HCT116 (cell line): ENCODE data around the gene ARHGEF6. TPM values are rescaled to one million over a fixed set of nuclear protein-coding genes. Genes with fewer than 3 reads are reported as not detected.

ENCODE experiments used
- ATAC-seq: fragments of 200-7000 bp; cut with Tn5 transposase; 2 replicates; pipeline ENCODE4 v1.9.1; 2020; ENCODE audit warnings: mild to moderate bottlenecking, moderate library complexity
- BruUV-seq: library from RNA; stranded (reverse); fragments of 400-500 nt; replicated peaks from 2 replicates; lab custom pipeline; 2021; lab: Mats Ljungman, UMichigan
- CTCF ChIA-PET: fragments of 300-600 bp; sonication (Branson Sonifier 250); formaldehyde crosslinking; loops from one replicate; lab custom pipeline; 2021; ENCODE audit warnings: antibody characterized with exemption; lab: Charles Lee
- POLR2A ChIA-PET: fragments of 300-600, 350-600 bp; sonication (Branson Sonifier 250); formaldehyde crosslinking; loops from one replicate; lab custom pipeline; 2021; ENCODE audit warnings: antibody characterized with exemption; lab: Charles Lee
- RAD21 ChIA-PET, 2 experiments: fragments of 300-600 bp; sonication (Branson Sonifier 250); formaldehyde crosslinking; loops; one replicate each; lab custom pipeline; 2023; ENCODE audit warnings: low total read pairs in 2 of 2; ENCODE audit not compliant: uncharacterized antibody in 2 of 2, unreplicated experiment in 2 of 2, low non-redundant PET in 1 of 2; lab: Charles Lee
- DNase-seq: peaks from one replicate; pipeline ENCODE4 v3.0.0-alpha.2; 2010; ENCODE audit warnings: low read depth, low spot score
- H2AFZ ChIP-seq: fragments of 200-600 bp; shearing (Covaris generic), sonication (generic); 2 replicates; pipeline ENCODE4 v1.6.1; 2017; ENCODE audit warnings: low read depth, mixed run types, mixed read lengths, antibody characterized with exemption, low read length; ENCODE audit not compliant: poor library complexity, severe bottlenecking
- H3K27ac ChIP-seq: 2 replicates; pipeline ENCODE4 v1.5.1; 2012; ENCODE audit warnings: low read depth, low read length
- H3K27me3 ChIP-seq: fragments of 200-600 bp; sonication (generic); 2 replicates; pipeline ENCODE4 v1.6.1; 2016; ENCODE audit warnings: mixed run types, low read length, mixed read lengths; ENCODE audit not compliant: insufficient read depth
- H3K36me3 ChIP-seq, 2 experiments: fragments of 200-500 bp in 1 of 2; fragments of 200-600 bp in 1 of 2; sonication (Bioruptor generic) in 1 of 2; sonication (generic) in 1 of 2; 2 replicates each; pipeline versions ENCODE4 v1.5.1 to v1.6.1; 2014 to 2016; ENCODE audit warnings: low read length in 2 of 2, inconsistent platforms in 1 of 2, mixed read lengths in 1 of 2, mixed run types in 1 of 2; ENCODE audit not compliant: insufficient read depth in 2 of 2, control insufficient read depth in 1 of 2
- H3K4me1 ChIP-seq, 2 experiments: fragments of 200-600 bp in 1 of 2; sonication (generic) in 1 of 2; 2 replicates each; pipeline versions ENCODE4 v1.5.1 to v1.6.1; 2012 to 2017; ENCODE audit warnings: low read length in 2 of 2, inconsistent platforms in 1 of 2, mild to moderate bottlenecking in 1 of 2, mixed read lengths in 1 of 2, mixed run types in 1 of 2, moderate library complexity in 1 of 2; ENCODE audit not compliant: insufficient read depth in 2 of 2, control insufficient read depth in 1 of 2
- H3K4me2 ChIP-seq: fragments of 200-600 bp; sonication (generic); 2 replicates; pipeline ENCODE4 v1.6.1; 2017; ENCODE audit warnings: mixed run types, low read length, mixed read lengths
- H3K4me3 ChIP-seq, 2 experiments: fragments of 200-600 bp in 1 of 2; sonication (generic) in 1 of 2; replicated peaks in 1 of 2; 2 replicates each; pipeline ENCODE4 v1.5.1; 2011 to 2016; ENCODE audit warnings: low read length in 2 of 2, control low read depth in 1 of 2, low read depth in 1 of 2, mild to moderate bottlenecking in 1 of 2, mixed read lengths in 1 of 2, mixed run types in 1 of 2
- H3K79me2 ChIP-seq: fragments of 200-600 bp; sonication (generic); 2 replicates; pipeline ENCODE4 v1.6.1; 2017; ENCODE audit warnings: mild to moderate bottlenecking, mixed run types, low read length, moderate library complexity, mixed read lengths; ENCODE audit not compliant: insufficient read depth
- H3K9ac ChIP-seq: fragments of 200-600 bp; sonication (generic); 2 replicates; pipeline ENCODE4 v1.6.1; 2016; ENCODE audit warnings: low read length, mixed read lengths
- H3K9me2 ChIP-seq: fragments of 200-600 bp; sonication (generic), shearing (Covaris generic); 2 replicates; pipeline ENCODE4 v1.6.1; 2017; ENCODE audit warnings: mixed run types, mild to moderate bottlenecking, moderate library complexity; ENCODE audit not compliant: insufficient read depth
- H3K9me3 ChIP-seq, 2 experiments: fragments of 200-500 bp in 1 of 2; fragments of 200-600 bp in 1 of 2; sonication (Bioruptor generic) in 1 of 2; sonication (generic) in 1 of 2; 2 replicates each; pipeline ENCODE4 v1.6.1; 2014 to 2017; ENCODE audit warnings: low read length in 2 of 2, mixed read lengths in 2 of 2, inconsistent platforms in 1 of 2, low read depth in 1 of 2, mild to moderate bottlenecking in 1 of 2, mixed run types in 1 of 2, moderate library complexity in 1 of 2; ENCODE audit not compliant: control insufficient read depth in 1 of 2, insufficient read depth in 1 of 2
- H4K20me1 ChIP-seq: fragments of 200-600 bp; sonication (generic), shearing (Covaris generic); 2 replicates; pipeline ENCODE4 v1.6.1; 2017; ENCODE audit warnings: mixed run types, mild to moderate bottlenecking, moderate library complexity; ENCODE audit not compliant: insufficient read depth
- CBX3 ChIP-seq: IDR thresholded peaks from 2 replicates; pipeline ENCODE4 v1.6.1; 2012; ENCODE audit warnings: low read depth
- CTCF ChIP-seq, 3 experiments: fragments of 200-600 bp in 1 of 3; sonication (generic) in 1 of 3; IDR thresholded peaks in 2 of 3; conservative IDR thresholded peaks in 1 of 3; 2 replicates each; pipeline ENCODE4 v1.5.1; 2012 to 2017; ENCODE audit warnings: low read depth in 2 of 3, low read length in 2 of 3, antibody characterized with exemption in 1 of 3, borderline replicate concordance in 1 of 3, control low read depth in 1 of 3, mild to moderate bottlenecking in 1 of 3, mixed read lengths in 1 of 3, mixed run types in 1 of 3, moderate library complexity in 1 of 3; ENCODE audit not compliant: insufficient read depth in 1 of 3
- ELF1 ChIP-seq: IDR thresholded peaks from 2 replicates; pipeline ENCODE4 v1.6.1; 2012; ENCODE audit warnings: low read depth, borderline replicate concordance
- EZH2 ChIP-seq: fragments of 200-600 bp; sonication (generic); IDR thresholded peaks from 2 replicates; pipeline ENCODE4 v1.6.1; 2017; ENCODE audit warnings: antibody characterized with exemption, mixed run types
- EZH2phosphoT487 ChIP-seq: fragments of 200-600 bp; IDR thresholded peaks from 2 replicates; pipeline ENCODE4 v1.6.1; 2018; ENCODE audit warnings: antibody characterized with exemption, borderline replicate concordance
- JUND ChIP-seq: IDR thresholded peaks from 2 replicates; pipeline ENCODE4 v1.6.1; 2012
- MAX ChIP-seq: IDR thresholded peaks from 2 replicates; pipeline ENCODE4 v1.6.1; 2012
- SIN3A ChIP-seq: IDR thresholded peaks from 2 replicates; pipeline ENCODE4 v1.6.1; 2012; ENCODE audit warnings: low read depth
- SP1 ChIP-seq: IDR thresholded peaks from 2 replicates; pipeline ENCODE4 v1.6.1; 2012; ENCODE audit warnings: low read depth
- ZNF274 ChIP-seq: fragments of 200-500 bp; sonication (Bioruptor generic); IDR thresholded peaks from 2 replicates; pipeline ENCODE4 v1.6.1; 2014; ENCODE audit warnings: mild to moderate bottlenecking, low read depth, low read length, inconsistent platforms
- intact Hi-C: fragments of 100-400 bp; cut with micrococcal nuclease; formaldehyde crosslinking; loops from 2 replicates; pipeline ENCODE4 v1.10.0; 2022
- total RNA-seq: library from RNA; stranded (reverse); gene quantifications from one replicate; pipeline ENCODE4 v1.2.1, GENCODE V29; 2021; ENCODE audit not compliant: unreplicated experiment
- TF ChIP-seq, protein P1 (sequence below): IDR thresholded peaks from 2 replicates; pipeline ENCODE4 v1.6.1; 2012; ENCODE audit warnings: low read depth

ARHGEF6 gene
- total RNA-seq, 1 experiment from 2014 or later = 1.9 TPM

- BruUV-seq = no TSS peak
- ChIA-PET RAD21 (no interaction called here), CTCF (no interaction called here)
- Histone ChIP-seq H3K27me3 (no peaks in the 10 kb centered on the region; the same call in 1 of the 2 replicates), H3K9me2 (no peaks in the 10 kb centered on the region), H2AFZ (no peak overlapping the region), H3K4me2 (no peak overlapping the region), H3K79me2 (no peaks in the 10 kb centered on the region), H3K9me3 (no peaks in the 10 kb centered on the region), H4K20me1 (no peaks in the 10 kb centered on the region), H3K4me3 (no peak overlapping the region), H3K9ac (no peak overlapping the region)
- ATAC-seq = no peak
- DNase-seq = no peak
- TF ChIP-seq EZH2phosphoT487 = no peak
- no peak for TF ChIP-seq MAX
- TF ChIP-seq EZH2 = no peak
- no peak for TF ChIP-seq CBX3
- no peak for TF ChIP-seq ZNF274
- TF ChIP-seq ELF1 = no peak
- TF ChIP-seq CTCF (IDR thresholded peaks at IDR 0.05 in 2 of 3, conservative IDR thresholded peaks at IDR 0.05 in 1 of 3; ENCODE audit: borderline replicate concordance in 1 of 3, insufficient read depth in 1 of 3, low read depth in 2 of 3, low read length in 2 of 3) = no peak
- no peak for TF ChIP-seq SIN3A
- TF ChIP-seq, protein P1, sequence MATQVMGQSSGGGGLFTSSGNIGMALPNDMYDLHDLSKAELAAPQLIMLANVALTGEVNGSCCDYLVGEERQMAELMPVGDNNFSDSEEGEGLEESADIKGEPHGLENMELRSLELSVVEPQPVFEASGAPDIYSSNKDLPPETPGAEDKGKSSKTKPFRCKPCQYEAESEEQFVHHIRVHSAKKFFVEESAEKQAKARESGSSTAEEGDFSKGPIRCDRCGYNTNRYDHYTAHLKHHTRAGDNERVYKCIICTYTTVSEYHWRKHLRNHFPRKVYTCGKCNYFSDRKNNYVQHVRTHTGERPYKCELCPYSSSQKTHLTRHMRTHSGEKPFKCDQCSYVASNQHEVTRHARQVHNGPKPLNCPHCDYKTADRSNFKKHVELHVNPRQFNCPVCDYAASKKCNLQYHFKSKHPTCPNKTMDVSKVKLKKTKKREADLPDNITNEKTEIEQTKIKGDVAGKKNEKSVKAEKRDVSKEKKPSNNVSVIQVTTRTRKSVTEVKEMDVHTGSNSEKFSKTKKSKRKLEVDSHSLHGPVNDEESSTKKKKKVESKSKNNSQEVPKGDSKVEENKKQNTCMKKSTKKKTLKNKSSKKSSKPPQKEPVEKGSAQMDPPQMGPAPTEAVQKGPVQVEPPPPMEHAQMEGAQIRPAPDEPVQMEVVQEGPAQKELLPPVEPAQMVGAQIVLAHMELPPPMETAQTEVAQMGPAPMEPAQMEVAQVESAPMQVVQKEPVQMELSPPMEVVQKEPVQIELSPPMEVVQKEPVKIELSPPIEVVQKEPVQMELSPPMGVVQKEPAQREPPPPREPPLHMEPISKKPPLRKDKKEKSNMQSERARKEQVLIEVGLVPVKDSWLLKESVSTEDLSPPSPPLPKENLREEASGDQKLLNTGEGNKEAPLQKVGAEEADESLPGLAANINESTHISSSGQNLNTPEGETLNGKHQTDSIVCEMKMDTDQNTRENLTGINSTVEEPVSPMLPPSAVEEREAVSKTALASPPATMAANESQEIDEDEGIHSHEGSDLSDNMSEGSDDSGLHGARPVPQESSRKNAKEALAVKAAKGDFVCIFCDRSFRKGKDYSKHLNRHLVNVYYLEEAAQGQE = no peak
- no peak for TF ChIP-seq SP1
- TF ChIP-seq JUND = no peak
- TF ChIP-seq, all 23 proteins: peak for 0
- Histone ChIP-seq H3K4me1 (no peaks in the 10 kb centered on the region), H3K27ac (no peak overlapping the region), H3K36me3 (no peaks in the 10 kb centered on the region)
- POLR2A ChIA-PET = no interaction called here
- intact Hi-C loops = no loop called here
Observed at GRCh38 chrX:136627409-136627808, 153.3 kb downstream of the ARHGEF6 start.
